Central memory CD8-positive, alpha-beta T cell (primary cell): ENCODE data around the gene LRRTM2.

Experiments used
- ATAC-seq: fragments of 150-1000 bp; cut with Tn5 transposase; replicated peaks from 2 replicates; pipeline ENCODE4 v1.10.0; 2022; ENCODE audit warnings: mild to moderate bottlenecking, moderate FRiP score, moderate number of reproducible peaks; ENCODE audit not compliant: poor library complexity, severe bottlenecking; ENCODE audit errors: extremely low read depth
- DNase-seq, 2 donors: peaks; one replicate each; pipeline ENCODE4 v3.0.0; 2021; ENCODE audit warnings: low spot score in 2 of 2
- H3K27ac Mint-ChIP-seq: one replicate; pipeline ENCODE4 v1.8.0; 2022; ENCODE audit warnings: low read depth, mild to moderate bottlenecking, moderate library complexity, mixed read lengths
- H3K27me3 Mint-ChIP-seq: one replicate; pipeline ENCODE4 v1.8.0; 2022; ENCODE audit warnings: mixed read lengths
- H3K36me3 Mint-ChIP-seq: one replicate; pipeline ENCODE4 v1.8.0; 2022; ENCODE audit warnings: mild to moderate bottlenecking, moderate library complexity, mixed read lengths; ENCODE audit not compliant: insufficient read depth
- H3K4me1 Mint-ChIP-seq: one replicate; pipeline ENCODE4 v1.8.0; 2022; ENCODE audit warnings: mixed read lengths
- H3K4me3 Mint-ChIP-seq: one replicate; pipeline ENCODE4 v1.8.0; 2022; ENCODE audit warnings: mild to moderate bottlenecking, moderate library complexity, mixed read lengths
- H3K9me3 Mint-ChIP-seq: one replicate; pipeline ENCODE4 v1.8.0; 2022; ENCODE audit warnings: mixed read lengths

Gene LRRTM2

DNA sequence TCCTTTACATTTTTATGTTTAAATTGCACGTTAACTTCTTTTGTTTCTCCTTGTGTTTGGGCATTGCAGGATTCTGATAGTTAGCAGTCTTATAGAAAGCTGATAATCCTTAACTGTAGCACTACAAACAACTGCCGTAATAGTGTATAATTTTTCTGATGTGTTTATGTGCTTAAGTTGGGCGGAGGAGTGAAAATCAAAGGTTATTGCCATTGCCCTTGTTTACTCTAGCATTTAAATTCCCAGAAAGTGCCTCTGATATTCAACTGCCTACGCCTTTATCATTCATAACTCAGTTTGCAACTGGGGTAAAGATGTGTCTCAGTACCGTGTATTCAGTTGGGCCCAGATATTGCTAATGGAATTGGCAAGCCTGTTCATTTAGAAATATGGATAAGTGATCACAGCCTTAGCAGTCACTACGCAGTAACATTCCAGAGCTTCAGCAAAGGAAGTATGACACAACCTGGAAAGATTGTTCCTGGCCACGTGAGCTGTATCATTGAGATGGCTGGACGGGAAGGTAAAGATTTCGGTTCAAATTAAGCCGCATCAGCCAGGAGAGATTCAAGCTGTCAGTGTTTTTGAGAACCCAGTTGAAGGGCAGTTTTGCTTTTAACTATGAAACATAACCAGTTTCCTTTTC lies 28.1 kb upstream of the LRRTM2 start:
- H3K4me3 Mint-ChIP-seq = no peak overlapping the region
- H3K9me3 Mint-ChIP-seq = no peaks in the 10 kb centered on the region
- DNase-seq = no peak
- no peak for ATAC-seq
- no peaks in the 10 kb centered on the region for H3K4me1 Mint-ChIP-seq
- no peaks in the 10 kb centered on the region for H3K27me3 Mint-ChIP-seq
- H3K27ac Mint-ChIP-seq = no peak overlapping the region
- H3K36me3 Mint-ChIP-seq = peaks cover 7% of the 10 kb centered on the region

DNA sequence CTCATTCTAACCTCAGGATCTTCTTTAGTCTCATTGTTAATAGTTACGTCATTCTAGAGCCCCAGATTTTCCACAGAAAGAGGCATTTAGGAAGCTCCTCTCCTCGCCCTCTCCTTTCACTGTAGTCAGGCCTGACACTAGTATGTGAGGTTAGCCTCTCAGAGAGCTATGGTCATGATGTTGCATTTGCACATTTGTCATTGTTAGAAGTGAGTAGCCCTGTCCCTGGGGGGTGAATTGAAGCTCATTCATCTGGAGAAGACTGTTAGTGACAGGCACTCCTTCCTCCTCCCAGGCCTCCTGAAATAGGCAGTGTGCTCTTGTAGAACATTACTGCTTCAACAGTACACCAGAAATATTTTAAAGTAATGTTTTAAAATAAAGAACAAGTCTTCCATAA lies 26.6 kb upstream of the LRRTM2 start:
- Mint-ChIP-seq H3K9me3 (no peaks in the 10 kb centered on the region), H3K4me3 (no peak overlapping the region), H3K27ac (no peak overlapping the region), H3K4me1 (no peaks in the 10 kb centered on the region), H3K36me3 (peaks cover 7% of the 10 kb centered on the region), H3K27me3 (no peaks in the 10 kb centered on the region)
- ATAC-seq = no peak
- DNase-seq = no peak

DNA sequence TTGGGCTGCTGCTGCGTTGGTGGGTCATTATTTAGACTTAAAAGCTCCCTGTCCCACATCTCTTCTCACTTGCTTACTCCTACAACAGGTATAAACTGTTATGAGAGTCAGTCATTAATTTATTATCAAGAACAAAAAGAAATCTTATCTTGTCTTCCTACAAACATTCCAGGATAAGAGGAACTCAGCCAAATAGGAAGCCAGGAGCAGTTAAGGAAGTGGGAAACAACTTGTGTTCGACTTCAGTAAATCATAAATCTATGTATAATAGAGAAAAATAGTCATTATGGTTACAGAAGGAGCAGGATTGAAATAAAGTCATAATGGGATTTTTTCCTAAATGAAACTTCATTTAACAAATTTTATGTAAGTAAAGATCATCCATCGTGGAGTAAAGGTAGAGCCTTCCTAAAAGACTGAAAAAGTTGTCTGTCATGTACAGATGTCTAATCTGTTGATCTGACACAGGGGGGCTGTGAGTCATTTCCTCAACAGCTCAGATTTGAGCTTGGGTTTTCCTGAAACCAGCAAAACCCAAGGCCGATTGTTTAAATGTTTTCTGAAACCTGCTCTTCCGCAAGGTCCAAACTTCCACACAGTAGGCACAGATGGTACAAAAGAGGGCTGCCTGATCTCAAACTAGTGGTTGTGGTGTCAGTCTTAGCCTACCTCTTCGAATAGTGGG lies 25.3 kb upstream of the LRRTM2 start:
- Mint-ChIP-seq H3K27me3 (no peaks in the 10 kb centered on the region), H3K4me3 (no peak overlapping the region), H3K36me3 (peaks cover 5% of the 10 kb centered on the region), H3K9me3 (no peaks in the 10 kb centered on the region), H3K27ac (no peak overlapping the region), H3K4me1 (no peaks in the 10 kb centered on the region)
- ATAC-seq (no peak), DNase-seq (no peak)

DNA sequence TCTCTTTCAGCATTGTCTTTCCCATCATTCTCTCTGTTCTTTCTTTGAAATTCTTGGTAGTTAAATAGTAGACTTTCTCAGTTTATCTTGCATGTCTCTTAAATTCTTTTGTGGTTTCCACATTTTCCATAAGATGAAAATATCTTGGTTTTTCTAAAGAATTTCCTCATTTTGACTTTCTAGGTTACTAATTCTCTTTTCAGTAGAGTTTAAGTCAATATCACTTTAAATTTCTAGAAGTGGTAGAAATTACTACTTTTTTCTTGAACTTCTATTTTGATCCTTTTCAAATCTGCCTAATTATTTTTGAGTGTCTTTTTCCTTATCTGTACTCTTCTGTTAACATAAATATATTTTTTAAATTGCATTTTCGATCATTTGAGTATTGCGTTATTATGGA lies 23.6 kb upstream of the LRRTM2 start:
- ATAC-seq (no peak), DNase-seq (no peak)
- no peaks in the 10 kb centered on the region for H3K4me1 Mint-ChIP-seq
- no peaks in the 10 kb centered on the region for H3K27me3 Mint-ChIP-seq
- H3K36me3 Mint-ChIP-seq = no peaks in the 10 kb centered on the region
- H3K9me3 Mint-ChIP-seq = no peaks in the 10 kb centered on the region
- no peak overlapping the region for H3K4me3 Mint-ChIP-seq
- H3K27ac Mint-ChIP-seq = no peak overlapping the region

DNA sequence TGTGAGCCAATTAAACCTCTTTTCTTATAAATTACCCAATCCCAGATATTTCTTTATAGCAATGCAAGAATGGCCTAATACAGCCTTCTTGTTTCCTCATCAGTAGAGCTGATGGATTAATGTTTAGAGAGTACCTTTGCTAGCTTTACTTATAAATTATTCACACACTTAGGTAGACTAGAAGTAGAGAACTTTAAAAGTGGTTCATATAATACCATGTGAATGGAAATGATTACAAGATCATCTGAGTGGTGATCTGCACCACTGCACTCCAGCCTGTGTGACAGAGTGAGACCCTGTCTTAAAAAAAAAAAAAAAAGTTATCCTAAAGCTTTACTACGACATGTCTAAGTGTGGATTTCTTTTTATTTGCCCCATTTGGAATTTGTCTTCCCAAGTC lies 23.2 kb upstream of the LRRTM2 start:
- ATAC-seq (no peak), DNase-seq (no peak)
- Mint-ChIP-seq H3K9me3 (no peaks in the 10 kb centered on the region), H3K4me3 (no peak overlapping the region), H3K27ac (no peak overlapping the region), H3K27me3 (no peaks in the 10 kb centered on the region), H3K36me3 (no peaks in the 10 kb centered on the region), H3K4me1 (no peaks in the 10 kb centered on the region)

DNA sequence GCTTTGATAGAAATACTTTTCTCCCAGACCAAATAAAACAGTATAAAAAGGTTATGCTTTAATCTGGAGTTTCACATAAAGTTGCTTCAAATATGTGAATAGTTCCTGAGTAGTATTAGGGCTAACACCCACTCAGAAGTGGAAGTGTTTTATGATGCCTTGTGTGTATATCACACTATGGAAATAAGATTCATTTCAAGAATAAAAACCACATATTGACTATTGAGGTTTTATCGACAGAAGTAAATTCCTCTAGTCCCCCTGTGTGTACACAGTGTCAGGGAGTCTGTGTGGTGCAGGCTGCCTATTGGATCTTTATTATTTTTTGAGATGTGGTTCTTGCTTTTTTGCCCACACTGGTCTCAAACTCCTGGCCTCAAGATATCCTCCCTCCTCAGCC lies 20.8 kb upstream of the LRRTM2 start:
- ATAC-seq = no peak
- H3K4me1 Mint-ChIP-seq = no peaks in the 10 kb centered on the region

DNA sequence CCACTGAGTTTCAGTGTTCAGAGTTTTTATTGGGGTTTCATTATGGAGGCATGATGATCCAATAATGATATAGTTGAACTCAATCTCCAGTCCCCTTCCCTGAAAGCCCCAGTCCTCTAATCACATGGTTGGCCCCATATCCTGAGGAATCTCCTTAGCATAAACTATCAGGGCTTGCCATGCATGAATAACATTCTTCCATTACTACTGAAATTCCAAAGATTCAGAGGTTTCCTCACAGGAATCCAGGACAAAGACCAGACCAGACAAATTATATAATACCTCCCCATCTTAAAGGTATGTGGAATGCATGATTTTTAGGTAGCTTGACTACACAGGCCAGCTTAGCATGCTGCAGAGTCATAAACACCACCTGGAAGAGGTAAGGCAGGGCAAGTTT lies 15.5 kb upstream of the LRRTM2 start:
- H3K4me3 Mint-ChIP-seq = no peak overlapping the region
- H3K36me3 Mint-ChIP-seq = peaks cover 7% of the 10 kb centered on the region
- H3K4me1 Mint-ChIP-seq = no peaks in the 10 kb centered on the region
- H3K27me3 Mint-ChIP-seq = no peaks in the 10 kb centered on the region
- H3K9me3 Mint-ChIP-seq = no peaks in the 10 kb centered on the region
- H3K27ac Mint-ChIP-seq = no peak overlapping the region
- no peak for DNase-seq
- ATAC-seq = no peak

More for the DNA sequence above, 20.8 kb upstream of the LRRTM2 start:
- no peak for DNase-seq
- Mint-ChIP-seq H3K27me3 (no peaks in the 10 kb centered on the region), H3K27ac (no peak overlapping the region), H3K9me3 (no peaks in the 10 kb centered on the region), H3K36me3 (peaks cover 2% of the 10 kb centered on the region), H3K4me3 (no peak overlapping the region)

DNA sequence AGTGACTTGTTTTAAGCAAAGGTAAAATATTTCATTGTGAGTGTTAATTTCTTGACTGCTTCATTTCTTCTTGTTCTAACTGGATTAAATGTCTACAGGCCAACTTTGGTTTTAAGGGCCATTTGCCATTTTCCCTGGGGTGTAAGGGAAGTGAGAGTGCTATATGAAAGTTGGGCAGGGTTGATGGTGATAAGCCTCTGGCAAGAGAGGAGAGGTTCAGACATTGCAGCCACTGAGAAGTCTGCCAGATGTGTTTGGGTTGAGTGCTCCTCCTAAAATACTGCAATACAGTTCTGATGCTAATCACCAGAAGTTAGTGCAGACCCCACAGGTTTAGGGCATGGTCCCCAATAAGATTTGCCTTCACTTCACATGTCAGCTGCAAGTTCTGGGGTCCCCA lies 14.9 kb upstream of the LRRTM2 start:
- DNase-seq = no peak
- H3K27ac Mint-ChIP-seq = no peak overlapping the region
- no peak for ATAC-seq

DNA sequence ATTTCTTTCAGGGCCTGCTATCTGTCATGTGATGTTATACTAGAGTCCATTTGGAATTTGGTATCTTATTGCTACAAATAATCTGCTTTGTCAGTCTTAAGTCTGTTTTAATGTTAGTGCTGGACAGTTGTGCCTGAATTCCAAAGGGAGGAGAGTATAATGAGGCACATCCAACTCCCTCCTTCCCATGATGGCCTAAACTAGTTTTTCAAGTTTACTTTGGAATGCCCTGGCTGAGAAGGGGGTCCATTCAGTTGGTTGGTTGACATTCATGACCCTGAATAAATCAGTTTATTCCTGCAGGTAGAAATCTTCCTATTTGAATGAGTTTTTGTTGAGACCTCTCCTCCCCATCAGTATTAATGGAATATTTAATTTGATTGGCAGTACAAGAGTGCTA lies 9.4 kb upstream of the LRRTM2 start:
- Mint-ChIP-seq H3K9me3 (no peaks in the 10 kb centered on the region), H3K4me3 (no peak overlapping the region), H3K27me3 (no peaks in the 10 kb centered on the region), H3K4me1 (no peaks in the 10 kb centered on the region), H3K36me3 (peaks cover 5% of the 10 kb centered on the region), H3K27ac (no peak overlapping the region)
- DNase-seq = no peak
- ATAC-seq = no peak

More for the DNA sequence above, 14.9 kb upstream of the LRRTM2 start:
- H3K4me3 Mint-ChIP-seq = no peak overlapping the region
- H3K4me1 Mint-ChIP-seq = no peaks in the 10 kb centered on the region
- H3K36me3 Mint-ChIP-seq = peaks cover 7% of the 10 kb centered on the region
- no peaks in the 10 kb centered on the region for H3K9me3 Mint-ChIP-seq
- H3K27me3 Mint-ChIP-seq = no peaks in the 10 kb centered on the region

DNA sequence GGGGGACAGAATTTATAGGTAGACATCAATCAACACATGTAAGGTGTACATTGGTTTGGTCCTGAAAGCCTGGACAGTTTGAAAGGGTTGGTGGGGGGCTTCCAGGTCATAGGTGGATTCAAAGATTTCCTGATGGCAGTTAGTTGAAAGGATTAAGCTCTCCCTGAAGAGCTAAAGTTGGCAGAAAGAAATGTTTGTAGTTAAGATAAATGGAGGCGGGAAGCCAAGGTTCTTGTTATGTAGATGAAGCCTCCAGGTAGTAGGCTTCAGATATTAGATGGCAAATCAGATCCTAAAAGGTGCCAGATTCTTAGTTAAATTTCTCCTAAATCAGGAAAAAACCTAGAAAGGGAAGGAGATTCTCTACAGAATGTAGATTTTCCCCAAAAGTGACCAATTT lies 9.0 kb upstream of the LRRTM2 start:
- H3K36me3 Mint-ChIP-seq = peaks cover 5% of the 10 kb centered on the region
- no peak overlapping the region for H3K27ac Mint-ChIP-seq
- H3K4me3 Mint-ChIP-seq = no peak overlapping the region
- no peaks in the 10 kb centered on the region for H3K9me3 Mint-ChIP-seq
- H3K4me1 Mint-ChIP-seq = no peaks in the 10 kb centered on the region
- DNase-seq = no peak
- no peak for ATAC-seq
- no peaks in the 10 kb centered on the region for H3K27me3 Mint-ChIP-seq

DNA sequence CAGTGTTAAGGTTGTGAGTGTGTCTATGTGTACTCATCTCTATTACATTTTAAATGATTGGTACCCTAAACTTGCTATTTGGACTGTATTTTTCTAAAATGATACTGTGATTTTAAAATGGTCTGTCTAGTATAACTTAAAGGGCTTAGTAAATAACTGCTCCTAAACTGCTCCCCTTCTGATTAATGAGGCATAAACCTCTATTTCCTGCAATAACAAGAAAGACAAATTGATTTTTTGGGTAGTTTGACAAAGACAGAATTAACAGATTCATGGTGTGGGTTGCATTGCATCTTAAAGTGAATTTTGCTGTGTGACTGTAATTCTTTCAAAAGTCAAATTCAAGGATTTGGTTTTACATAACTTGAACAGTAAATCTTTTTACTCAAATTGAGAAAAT lies 8.1 kb upstream of the LRRTM2 start:
- Mint-ChIP-seq H3K27ac (no peak overlapping the region), H3K9me3 (no peaks in the 10 kb centered on the region), H3K36me3 (peaks cover 2% of the 10 kb centered on the region), H3K4me3 (no peak overlapping the region), H3K4me1 (no peaks in the 10 kb centered on the region), H3K27me3 (no peaks in the 10 kb centered on the region)
- no peak for ATAC-seq
- DNase-seq = no peak

DNA sequence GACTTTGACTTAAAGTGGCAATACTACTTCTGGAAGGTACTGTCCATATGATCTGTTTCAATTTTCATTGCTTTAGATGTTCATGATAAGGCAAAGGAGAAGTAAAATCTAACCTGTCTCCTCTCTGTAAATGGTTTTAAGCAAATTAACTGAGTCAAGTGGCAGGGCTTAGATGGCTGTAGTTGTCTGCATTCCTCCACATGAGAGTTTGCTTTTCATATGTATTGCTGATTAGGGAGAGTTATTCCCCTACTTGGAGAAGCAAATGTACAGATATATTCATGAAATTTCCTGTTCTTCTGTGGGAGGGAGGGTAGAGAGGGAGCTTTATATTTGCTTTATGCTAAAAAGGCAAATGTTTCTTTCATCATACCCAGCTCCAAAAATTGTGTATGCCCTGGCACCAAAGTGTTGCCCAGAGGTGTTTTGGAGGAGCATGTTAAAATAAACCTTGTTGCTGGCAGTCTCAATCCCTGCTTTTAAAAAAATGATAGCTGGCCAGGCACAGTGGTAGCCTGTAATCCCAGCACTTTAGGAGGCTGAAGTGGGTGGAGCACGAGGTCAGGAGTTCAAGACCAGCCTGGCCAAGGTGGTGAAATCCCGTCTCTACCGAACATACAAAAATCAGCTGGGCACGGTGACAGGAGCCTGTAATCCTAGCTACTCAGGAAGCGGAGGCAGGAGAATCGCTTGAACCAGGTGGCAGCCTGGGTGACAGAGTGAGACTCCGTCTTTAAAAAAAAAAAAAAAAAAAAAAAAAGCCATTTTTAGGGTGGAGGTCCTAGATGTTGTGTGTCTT lies 3.5 kb upstream of the LRRTM2 start:
- Mint-ChIP-seq H3K36me3 (no peaks in the 10 kb centered on the region), H3K27me3 (no peaks in the 10 kb centered on the region), H3K4me1 (no peaks in the 10 kb centered on the region), H3K27ac (no peak overlapping the region), H3K9me3 (no peaks in the 10 kb centered on the region), H3K4me3 (no peak overlapping the region)
- DNase-seq (no peak), ATAC-seq (no peak)

DNA sequence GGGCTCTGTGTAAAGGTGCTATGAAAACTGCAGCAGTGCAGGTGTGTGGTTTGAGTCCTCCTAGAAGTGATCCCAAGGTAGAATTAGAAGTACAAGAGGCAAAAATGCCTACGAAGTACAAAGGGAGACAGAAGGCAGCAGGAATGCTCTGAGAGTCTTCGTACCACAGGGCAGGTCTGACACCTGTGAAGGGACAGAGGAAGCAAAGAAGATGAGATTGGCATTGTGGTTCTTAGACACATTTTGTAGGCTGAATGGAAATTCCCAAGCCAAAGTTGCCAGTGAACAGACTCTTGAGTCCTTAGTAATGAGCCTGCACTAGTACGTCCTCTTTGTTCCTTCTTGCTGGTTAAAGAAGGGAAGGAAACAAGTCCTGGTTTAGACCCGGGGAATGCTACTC lies 1.7 kb upstream of the LRRTM2 start:
- Mint-ChIP-seq H3K4me3 (no peak overlapping the region), H3K27ac (no peak overlapping the region), H3K27me3 (no peaks in the 10 kb centered on the region), H3K4me1 (no peaks in the 10 kb centered on the region), H3K9me3 (no peaks in the 10 kb centered on the region), H3K36me3 (no peaks in the 10 kb centered on the region)
- DNase-seq (no peak), ATAC-seq (no peak)
